SU-DHL-6 (cell line): ENCODE data around the gene PTPRK.

Source experiments
- H2AFZ ChIP-seq: fragments of 200-600 bp; sonication (generic); 2 replicates; pipeline ENCODE4 v1.6.1; 2014; ENCODE audit warnings: low read depth, mild to moderate bottlenecking, moderate library complexity, mixed read lengths, antibody characterized with exemption, low read length; ENCODE audit not compliant: severe bottlenecking
- H3F3A ChIP-seq: fragments of 200-600 bp; shearing (Covaris generic); 2 replicates; pipeline ENCODE4 v1.6.0; 2016; ENCODE audit warnings: antibody characterized with exemption, mild to moderate bottlenecking; ENCODE audit not compliant: insufficient read depth
- H3K27ac ChIP-seq: fragments of 200-600 bp; sonication (generic); 2 replicates; pipeline ENCODE4 v1.5.1; 2016; ENCODE audit warnings: low read depth, mild to moderate bottlenecking, low read length, moderate library complexity, mixed read lengths
- H3K27me3 ChIP-seq: fragments of 200-600 bp; sonication (generic), shearing (Covaris generic); 2 replicates; pipeline ENCODE4 v1.6.0; 2014; ENCODE audit warnings: mild to moderate bottlenecking, low read length
- H3K36me3 ChIP-seq: fragments of 200-600 bp; sonication (generic); 2 replicates; pipeline ENCODE4 v1.6.1; 2014; ENCODE audit warnings: mild to moderate bottlenecking, low read length, mixed read lengths
- H3K4me2 ChIP-seq: fragments of 300-600, 200-600 bp; shearing (Covaris generic), sonication (generic); 2 replicates; pipeline ENCODE4 v1.6.0; 2014; ENCODE audit warnings: low read length, low read depth, mild to moderate bottlenecking; ENCODE audit not compliant: poor library complexity, severe bottlenecking
- H3K4me3 ChIP-seq: fragments of 200-600 bp; sonication (generic); 2 replicates; pipeline ENCODE4 v1.5.1; 2014; ENCODE audit warnings: antibody characterized with exemption, low read length, mild to moderate bottlenecking, mixed read lengths; ENCODE audit not compliant: insufficient read depth, poor library complexity, severe bottlenecking
- H3K79me2 ChIP-seq: fragments of 200-600 bp; sonication (generic); 2 replicates; pipeline ENCODE4 v1.6.1; 2014; ENCODE audit warnings: mild to moderate bottlenecking, low read length, moderate library complexity; ENCODE audit not compliant: insufficient read depth
- H3K9ac ChIP-seq: fragments of 200-600 bp; sonication (generic); 2 replicates; pipeline ENCODE4 v1.7.0; 2014; ENCODE audit warnings: mild to moderate bottlenecking, low read length
- H3K9me2 ChIP-seq: fragments of 200-600 bp; sonication (generic); replicated peaks from 2 replicates; pipeline ENCODE4 v1.6.1; 2014; ENCODE audit warnings: low read length; ENCODE audit not compliant: insufficient read depth
- H3K9me3 ChIP-seq: fragments of 200-600 bp; sonication (generic); 2 replicates; pipeline ENCODE4 v1.6.1; 2014; ENCODE audit warnings: low read length, mixed read lengths; ENCODE audit not compliant: insufficient read depth
- H4K20me1 ChIP-seq: fragments of 200-600 bp; sonication (generic); 2 replicates; pipeline ENCODE4 v1.6.1; 2014; ENCODE audit warnings: low read depth, mild to moderate bottlenecking, antibody characterized with exemption, low read length, moderate library complexity, mixed read lengths
- CTCF ChIP-seq: fragments of 200-600 bp; sonication (generic); IDR thresholded peaks from one replicate; pipeline ENCODE4 v1.5.1; 2017; ENCODE audit warnings: antibody characterized with exemption, mild to moderate bottlenecking, low read length, moderate library complexity; ENCODE audit not compliant: insufficient read depth, poor library complexity, severe bottlenecking
- EZH2phosphoT487 ChIP-seq: fragments of 200-600 bp; sonication (generic), shearing (Covaris generic); conservative IDR thresholded peaks from 2 replicates; pipeline ENCODE4 v1.6.1; 2018; ENCODE audit warnings: mild to moderate bottlenecking, antibody characterized with exemption, low read length, moderate library complexity, mixed read lengths

PTPRK gene

DNA sequence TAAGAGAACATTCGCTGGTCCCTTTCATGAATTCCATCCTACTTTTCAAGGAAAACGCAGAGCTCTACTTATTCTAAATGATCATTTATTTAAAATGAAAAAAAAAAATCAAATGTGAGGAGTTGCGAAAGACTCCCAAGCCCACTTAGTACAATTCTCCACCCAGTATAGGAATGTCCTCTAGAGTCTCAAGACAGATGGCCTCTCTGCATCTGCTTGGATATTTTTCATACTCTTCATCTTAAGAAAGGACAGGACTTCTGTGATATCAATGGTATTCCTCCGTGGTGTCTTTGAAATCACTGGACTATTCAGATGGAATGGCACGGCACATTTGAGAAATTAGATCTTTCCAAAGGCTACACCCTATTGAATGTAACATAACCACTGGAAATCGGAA is 107.1 kb downstream of the PTPRK start:
- Histone ChIP-seq H3K79me2 (no peaks in the 10 kb centered on the region), H4K20me1 (no peaks in the 10 kb centered on the region), H3K9me3 (no peaks in the 10 kb centered on the region), H3K4me2 (no peak overlapping the region), H2AFZ (no peak overlapping the region), H3K9ac (no peak overlapping the region), H3F3A (no peaks in the 10 kb centered on the region), H3K27ac (no peak overlapping the region), H3K9me2 (no peaks in the 10 kb centered on the region), H3K36me3 (no peaks in the 10 kb centered on the region), H3K27me3 (no peaks in the 10 kb centered on the region), H3K4me3 (no peak overlapping the region)
- no peak for TF ChIP-seq EZH2phosphoT487
- no peak for TF ChIP-seq CTCF

DNA sequence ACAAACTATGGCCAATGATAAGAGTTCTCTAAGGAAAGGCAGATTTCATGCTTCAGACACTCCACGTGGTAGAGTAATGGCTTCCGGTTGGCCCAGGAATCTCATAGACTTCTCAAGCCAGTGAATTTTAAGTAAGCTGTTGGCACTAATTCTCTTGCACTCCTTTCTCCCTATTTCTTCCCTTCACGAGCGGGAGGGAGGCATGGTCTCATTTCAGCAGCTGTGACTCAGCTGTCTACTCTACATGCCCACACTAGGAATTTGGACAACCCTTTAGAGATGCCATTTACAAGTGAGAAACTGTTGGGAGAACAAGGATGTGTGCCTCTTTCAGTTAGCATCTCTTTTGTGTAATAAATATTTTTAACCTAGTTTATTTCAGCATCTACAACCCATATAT is 107.7 kb downstream of the PTPRK start:
- H2AFZ ChIP-seq: no peak overlapping the region
- no peaks in the 10 kb centered on the region for H4K20me1 ChIP-seq
- H3K27me3 ChIP-seq: no peaks in the 10 kb centered on the region
- no peak overlapping the region for H3K27ac ChIP-seq
- no peaks in the 10 kb centered on the region for H3K79me2 ChIP-seq
- H3K4me3 ChIP-seq: no peak overlapping the region
- no peak overlapping the region for H3K4me2 ChIP-seq
- H3F3A ChIP-seq: no peaks in the 10 kb centered on the region
- no peaks in the 10 kb centered on the region for H3K36me3 ChIP-seq
- TF ChIP-seq CTCF (no peak), EZH2phosphoT487 (no peak)
- no peak overlapping the region for H3K9ac ChIP-seq
- no peaks in the 10 kb centered on the region for H3K9me3 ChIP-seq
- no peaks in the 10 kb centered on the region for H3K9me2 ChIP-seq

DNA sequence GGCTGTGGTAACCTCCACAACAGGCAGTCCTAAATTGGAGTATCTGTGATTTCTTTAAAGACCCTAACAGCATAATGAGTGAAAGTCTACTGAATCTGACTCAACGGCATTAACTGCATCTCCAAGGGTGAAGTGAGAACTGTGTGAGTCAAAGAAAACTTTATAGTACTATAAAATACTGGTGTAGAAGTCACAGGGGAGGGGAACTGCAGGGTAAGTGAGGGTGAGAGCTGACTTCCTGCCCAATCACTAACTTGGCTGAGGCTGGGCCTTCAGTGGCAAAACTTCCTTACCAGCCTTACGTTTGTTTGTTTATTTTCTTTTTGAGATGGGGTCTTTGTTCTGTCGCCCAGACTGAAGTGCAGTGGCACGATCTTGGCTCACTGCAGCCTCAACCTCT is 109.8 kb downstream of the PTPRK start:
- TF ChIP-seq CTCF (no peak), EZH2phosphoT487 (no peak)
- Histone ChIP-seq H3K9me2 (no peaks in the 10 kb centered on the region), H4K20me1 (no peaks in the 10 kb centered on the region), H3K4me2 (no peak overlapping the region), H3K79me2 (no peaks in the 10 kb centered on the region), H3K27ac (no peak overlapping the region), H3K4me3 (no peak overlapping the region), H3F3A (no peaks in the 10 kb centered on the region), H3K9ac (no peak overlapping the region), H3K36me3 (no peaks in the 10 kb centered on the region), H3K27me3 (no peaks in the 10 kb centered on the region), H3K9me3 (no peaks in the 10 kb centered on the region), H2AFZ (no peak overlapping the region)

DNA sequence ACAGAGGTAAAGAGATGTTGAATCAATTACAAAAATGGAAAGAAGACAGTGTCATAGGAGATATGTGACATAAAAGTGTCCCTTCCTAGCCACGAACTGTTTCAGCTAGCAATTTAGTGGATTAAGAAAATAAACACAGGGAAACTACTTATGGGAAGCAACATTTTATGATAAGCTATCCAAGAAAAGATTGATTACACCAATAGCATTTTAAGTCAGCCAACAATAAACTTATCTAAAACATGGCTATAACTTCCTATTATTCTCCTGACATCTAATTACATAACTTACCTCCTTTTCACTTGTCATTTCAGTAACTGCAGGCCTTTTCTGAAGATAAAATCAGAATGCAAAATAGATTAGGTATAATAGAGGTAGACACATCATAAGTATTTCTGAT is 111.4 kb downstream of the PTPRK start:
- Histone ChIP-seq H4K20me1 (no peaks in the 10 kb centered on the region), H3K9me2 (no peaks in the 10 kb centered on the region), H2AFZ (no peak overlapping the region), H3F3A (no peaks in the 10 kb centered on the region), H3K27ac (no peak overlapping the region), H3K36me3 (no peaks in the 10 kb centered on the region), H3K4me3 (no peak overlapping the region), H3K9me3 (no peaks in the 10 kb centered on the region), H3K79me2 (no peaks in the 10 kb centered on the region), H3K4me2 (no peak overlapping the region), H3K27me3 (no peaks in the 10 kb centered on the region), H3K9ac (no peak overlapping the region)
- TF ChIP-seq EZH2phosphoT487 (no peak), CTCF (no peak)
